Neutrophil (primary cell): ENCODE measurements around the gene SLC39A13.

ENCODE experiments used
- H3K27ac ChIP-seq: fragments of 200-600 bp; sonication (generic); 2 replicates; pipeline ENCODE4 v1.5.1; 2016; ENCODE audit warnings: mild to moderate bottlenecking, moderate library complexity
- H3K27me3 ChIP-seq: fragments of 200-600 bp; sonication (generic); 2 replicates; pipeline ENCODE4 v1.6.0; 2016; ENCODE audit warnings: mild to moderate bottlenecking
- H3K36me3 ChIP-seq: fragments of 200-600 bp; sonication (generic); 2 replicates; pipeline ENCODE4 v1.5.1; 2017
- H3K4me1 ChIP-seq, 2 experiments: fragments of 200-600 bp in 1 of 2; sonication (generic) in 1 of 2; 1 replicate in 1 of 2; 2 replicates in 1 of 2; pipeline versions ENCODE4 v1.5.1 to v1.6.1; 2013 to 2016; ENCODE audit warnings: low read depth in 1 of 2, low read length in 1 of 2, mild to moderate bottlenecking in 1 of 2, moderate library complexity in 1 of 2; ENCODE audit not compliant: control insufficient read depth in 1 of 2, insufficient read depth in 1 of 2
- H3K4me3 ChIP-seq, 2 experiments: fragments of 200-600 bp in 1 of 2; sonication (generic) in 1 of 2; 1 replicate in 1 of 2; 2 replicates in 1 of 2; pipeline ENCODE4 v1.5.1; 2013 to 2016; ENCODE audit warnings: low read depth in 1 of 2, low read length in 1 of 2, mild to moderate bottlenecking in 1 of 2, moderate library complexity in 1 of 2
- H3K9me3 ChIP-seq: fragments of 200-600 bp; sonication (generic); 2 replicates; pipeline ENCODE4 v1.5.1; 2016
- CTCF ChIP-seq: fragments of 200-600 bp; sonication (generic); IDR thresholded peaks from 2 replicates; pipeline ENCODE4 v1.5.1; 2016; ENCODE audit warnings: antibody characterized with exemption

Gene SLC39A13

GRCh38 chr11:47394050-47394321 lies 14.4 kb upstream of the SLC39A13 start:
- no peaks in the 10 kb centered on the region for H3K27me3 ChIP-seq
- peak overlapping the region; percentile 78 to 92 for H3K4me3 ChIP-seq
- peak overlapping the region; percentile 99 for H3K27ac ChIP-seq
- no peaks in the 10 kb centered on the region for H3K36me3 ChIP-seq
- H3K4me1 ChIP-seq: peaks cover 93% of the 10 kb centered on the region in 2 experiments
- H3K9me3 ChIP-seq: no peaks in the 10 kb centered on the region
- no peak for TF ChIP-seq CTCF

- TF ChIP-seq CTCF: peak; percentile 72
- Histone ChIP-seq H3K4me3 (peak overlapping the region; percentile 78 to 92), H3K27ac (peak overlapping the region; percentile 99), H3K36me3 (no peaks in the 10 kb centered on the region), H3K9me3 (no peaks in the 10 kb centered on the region), H3K4me1 (peaks cover 93% of the 10 kb centered on the region in 2 experiments), H3K27me3 (no peaks in the 10 kb centered on the region)
Observed at GRCh38 chr11:47394322-47395222, 13.8 kb upstream of the SLC39A13 start.

- no peak for TF ChIP-seq CTCF
- H3K36me3 ChIP-seq: no peaks in the 10 kb centered on the region
- H3K9me3 ChIP-seq: no peaks in the 10 kb centered on the region
- H3K4me1 ChIP-seq: peaks cover 91 to 93% of the 10 kb centered on the region in 2 experiments
- H3K4me3 ChIP-seq: peak overlapping the region; percentile 78 to 92
- H3K27me3 ChIP-seq: no peaks in the 10 kb centered on the region
- peak overlapping the region; percentile 99 for H3K27ac ChIP-seq
Observed at GRCh38 chr11:47395223-47396048, 13.0 kb upstream of the SLC39A13 start.

DNA sequence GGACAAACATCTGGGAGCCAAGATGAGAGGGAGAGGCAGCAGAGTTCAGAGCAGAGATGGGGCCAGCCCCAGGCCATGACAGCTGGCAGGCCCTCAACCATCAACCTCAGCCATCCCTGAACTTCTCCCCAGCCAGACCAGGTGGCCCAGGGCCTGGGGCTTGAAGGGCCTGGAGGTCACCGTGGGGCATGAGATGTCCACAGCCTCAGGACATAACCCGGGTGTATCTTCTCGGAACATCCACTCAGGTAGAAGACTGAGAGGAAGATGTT lies 12.4 kb upstream of the SLC39A13 start:
- Histone ChIP-seq H3K4me1 (peaks cover 91 to 93% of the 10 kb centered on the region in 2 experiments), H3K27ac (peak overlapping the region; percentile 99), H3K4me3 (peak overlapping the region; percentile 78 to 92)

DNA sequence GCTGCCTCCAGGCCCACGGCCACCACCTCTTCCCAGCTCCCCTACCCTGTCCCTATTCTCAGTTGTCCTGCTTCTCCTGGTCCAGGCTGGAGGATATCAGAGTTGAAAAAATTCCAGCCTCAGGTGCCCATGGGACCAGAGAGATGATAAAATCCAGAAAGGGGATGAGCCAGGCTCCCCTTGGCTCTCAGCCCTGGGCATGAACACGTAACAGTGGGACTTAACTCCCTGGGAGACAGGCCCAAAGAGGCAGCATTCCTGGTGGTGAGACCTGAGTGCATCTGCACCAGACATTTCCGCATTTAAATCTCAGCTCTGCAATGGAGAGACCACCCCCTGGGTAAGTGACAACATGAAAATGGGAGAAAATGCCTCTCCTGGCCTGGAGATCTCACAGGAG lies 10.4 kb upstream of the SLC39A13 start:
- Histone ChIP-seq H3K4me3 (no peak overlapping the region), H3K27ac (peak overlapping the region; percentile 99), H3K9me3 (no peaks in the 10 kb centered on the region), H3K27me3 (no peaks in the 10 kb centered on the region), H3K4me1 (peaks cover 87 to 91% of the 10 kb centered on the region in 2 experiments), H3K36me3 (no peaks in the 10 kb centered on the region)
- no peak for TF ChIP-seq CTCF

More for the DNA sequence above, 12.4 kb upstream of the SLC39A13 start:
- no peak for TF ChIP-seq CTCF
- no peaks in the 10 kb centered on the region for H3K9me3 ChIP-seq
- no peaks in the 10 kb centered on the region for H3K27me3 ChIP-seq
- H3K36me3 ChIP-seq: no peaks in the 10 kb centered on the region
